C4-2B (cell line): ENCODE results near the gene USP48.
"Not testable (repeated sequence)": the region's sequence is repeated elsewhere in the genome, so short reads cannot be mapped to it uniquely, and the experiment has no call there.

Experiments used
- H3K27ac ChIP-seq: fragments of 450-650 bp; 2 replicates; pipeline ENCODE4 v1.5.1; 2017
- CTCF ChIP-seq: fragments of 450-650 bp; conservative IDR thresholded peaks from 2 replicates; pipeline ENCODE4 v1.5.1; 2017; ENCODE audit warnings: mild to moderate bottlenecking
- ZFX ChIP-seq: fragments of 450-650 bp; IDR thresholded peaks from 2 replicates; pipeline ENCODE4 v1.6.1; 2017

Gene USP48

GRCh38 chr1:21827141-21827679 lies 44.3 kb upstream of the USP48 start:
- TF ChIP-seq ZFX, result no peak
- no peak for TF ChIP-seq CTCF

GRCh38 chr1:21826694-21827093 lies 43.7 kb upstream of the USP48 start:
- H3K27ac ChIP-seq, result not testable (repeated sequence)

More at GRCh38 chr1:21827141-21827679, 44.3 kb upstream of the USP48 start:
- H3K27ac ChIP-seq, result no peak overlapping the region

GRCh38 chr1:21825393-21825792 lies 42.4 kb upstream of the USP48 start:
- TF ChIP-seq CTCF, result no peak
- TF ChIP-seq ZFX, result no peak

GRCh38 chr1:21824926-21825325 lies 42.0 kb upstream of the USP48 start:
- TF ChIP-seq CTCF (no peak), ZFX (no peak)
- H3K27ac ChIP-seq, result no peak overlapping the region

More at GRCh38 chr1:21825393-21825792, 42.4 kb upstream of the USP48 start:
- H3K27ac ChIP-seq, result no peak overlapping the region

GRCh38 chr1:21823980-21824702 lies 41.2 kb upstream of the USP48 start:
- H3K27ac ChIP-seq, result no peak overlapping the region
- no peak for TF ChIP-seq ZFX
- TF ChIP-seq CTCF, result no peak

GRCh38 chr1:21823206-21823979 lies 40.4 kb upstream of the USP48 start:
- TF ChIP-seq ZFX (no peak), CTCF (no peak)
- H3K27ac ChIP-seq, result no peak overlapping the region

- no peak for TF ChIP-seq CTCF
- H3K27ac ChIP-seq, result no peak overlapping the region
These were observed 39.4 kb upstream of the USP48 start for GRCh38 chr1:21822349-21822748.
